Measurements from ENCODE around the gene C22orf15.

DNA sequence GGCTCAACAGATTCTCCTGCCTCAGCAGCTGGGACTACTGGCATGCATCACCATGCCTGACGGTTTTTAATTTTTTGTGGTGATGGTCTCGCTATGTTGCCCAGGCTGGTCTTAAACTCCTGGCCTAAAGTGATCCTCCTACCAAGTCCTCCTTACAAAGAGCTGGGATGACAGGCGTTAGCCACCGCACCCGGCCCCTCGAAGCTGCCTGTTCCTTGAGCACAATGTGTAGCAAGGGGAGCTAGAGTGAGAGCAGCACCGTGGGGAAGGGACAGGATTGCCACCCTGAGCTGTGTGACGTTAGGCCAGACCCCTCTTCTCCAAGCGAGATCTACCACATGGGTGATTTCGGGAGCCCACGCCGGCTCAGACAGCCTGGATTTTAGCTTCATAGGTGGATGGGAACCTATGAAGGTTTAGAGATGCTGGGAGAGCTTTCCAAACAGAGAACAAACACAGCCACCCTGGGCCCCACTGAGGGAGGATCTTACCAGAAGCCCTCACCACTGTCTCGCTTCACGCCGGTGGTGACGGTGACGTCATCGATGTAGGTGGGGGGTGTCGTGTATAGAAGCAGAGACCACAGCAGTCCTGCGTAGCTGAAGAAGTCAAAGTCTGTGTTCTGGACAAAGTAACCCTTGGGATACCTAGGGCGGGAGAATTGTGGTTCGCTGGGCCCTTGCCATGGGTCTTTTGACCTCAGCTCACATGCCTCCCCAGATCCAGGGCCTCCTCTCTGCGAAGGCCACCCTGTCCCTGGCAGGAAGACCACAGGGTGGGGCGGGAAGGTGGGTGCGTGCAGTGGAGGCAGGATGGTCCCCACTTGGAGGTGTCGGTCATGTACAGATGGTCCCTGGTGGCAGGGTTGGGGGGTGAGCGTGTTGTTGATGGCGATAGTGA is 48.8 kb upstream of the C22orf15 start:
- no peak for TF ChIP-seq ZFX (IDR thresholded peaks at IDR 0.05)
- TF ChIP-seq, protein P1, sequence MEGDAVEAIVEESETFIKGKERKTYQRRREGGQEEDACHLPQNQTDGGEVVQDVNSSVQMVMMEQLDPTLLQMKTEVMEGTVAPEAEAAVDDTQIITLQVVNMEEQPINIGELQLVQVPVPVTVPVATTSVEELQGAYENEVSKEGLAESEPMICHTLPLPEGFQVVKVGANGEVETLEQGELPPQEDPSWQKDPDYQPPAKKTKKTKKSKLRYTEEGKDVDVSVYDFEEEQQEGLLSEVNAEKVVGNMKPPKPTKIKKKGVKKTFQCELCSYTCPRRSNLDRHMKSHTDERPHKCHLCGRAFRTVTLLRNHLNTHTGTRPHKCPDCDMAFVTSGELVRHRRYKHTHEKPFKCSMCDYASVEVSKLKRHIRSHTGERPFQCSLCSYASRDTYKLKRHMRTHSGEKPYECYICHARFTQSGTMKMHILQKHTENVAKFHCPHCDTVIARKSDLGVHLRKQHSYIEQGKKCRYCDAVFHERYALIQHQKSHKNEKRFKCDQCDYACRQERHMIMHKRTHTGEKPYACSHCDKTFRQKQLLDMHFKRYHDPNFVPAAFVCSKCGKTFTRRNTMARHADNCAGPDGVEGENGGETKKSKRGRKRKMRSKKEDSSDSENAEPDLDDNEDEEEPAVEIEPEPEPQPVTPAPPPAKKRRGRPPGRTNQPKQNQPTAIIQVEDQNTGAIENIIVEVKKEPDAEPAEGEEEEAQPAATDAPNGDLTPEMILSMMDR (conservative IDR thresholded peaks at IDR 0.05) = no peak

All from C4-2B (cell line).